Skeletal muscle tissue (tissue), 5 donors: ENCODE data around the gene SWSAP1. TPM values are rescaled to one million over a fixed set of nuclear protein-coding genes. Genes with fewer than 3 reads are reported as not detected.

Experiments used
- H3K27ac ChIP-seq: one replicate; pipeline ENCODE4 v1.7.0; 2013; ENCODE audit warnings: mild to moderate bottlenecking, low read depth, low read length, inconsistent platforms
- H3K27me3 ChIP-seq, 3 donors: one replicate each; pipeline ENCODE4 v1.7.0; 2013; ENCODE audit warnings: low read length in 3 of 3; ENCODE audit not compliant: control insufficient read depth in 3 of 3, insufficient read depth in 3 of 3
- H3K36me3 ChIP-seq, 3 donors: one replicate each; pipeline ENCODE4 v1.7.0; 2013; ENCODE audit warnings: low read length in 3 of 3; ENCODE audit not compliant: control insufficient read depth in 3 of 3, insufficient read depth in 3 of 3
- H3K4me1 ChIP-seq, 3 donors: one replicate each; pipeline ENCODE4 v1.7.0; 2013; ENCODE audit warnings: low read length in 3 of 3, mild to moderate bottlenecking in 3 of 3; ENCODE audit not compliant: control insufficient read depth in 3 of 3, insufficient read depth in 3 of 3
- H3K4me3 ChIP-seq, 3 donors: one replicate each; pipeline ENCODE4 v1.7.0; 2013; ENCODE audit warnings: low read length in 3 of 3
- H3K9ac ChIP-seq, 3 donors: one replicate each; pipeline ENCODE4 v1.7.0; 2013; ENCODE audit warnings: low read length in 3 of 3, mild to moderate bottlenecking in 3 of 3, moderate library complexity in 2 of 3, low read depth in 1 of 3
- H3K9me3 ChIP-seq, 3 donors: one replicate each; pipeline ENCODE4 v1.7.0; 2013; ENCODE audit warnings: low read length in 3 of 3; ENCODE audit not compliant: control insufficient read depth in 3 of 3
- small RNA-seq: library from RNA; depleted of rRNA; stranded (forward); fragments of <200 nt; gene quantifications from one replicate; pipeline ENCODE3, GENCODE V24; 2014
- total RNA-seq: library from RNA; depleted of rRNA; stranded (reverse); fragments of >200 nt; gene quantifications from one replicate; pipeline ENCODE4 v1.2.3, GENCODE V29; 2014
- donor health status: Osteomylitis.

SWSAP1 gene
- total RNA-seq, 1 donor from 2014 or later = 0.52 TPM

DNA sequence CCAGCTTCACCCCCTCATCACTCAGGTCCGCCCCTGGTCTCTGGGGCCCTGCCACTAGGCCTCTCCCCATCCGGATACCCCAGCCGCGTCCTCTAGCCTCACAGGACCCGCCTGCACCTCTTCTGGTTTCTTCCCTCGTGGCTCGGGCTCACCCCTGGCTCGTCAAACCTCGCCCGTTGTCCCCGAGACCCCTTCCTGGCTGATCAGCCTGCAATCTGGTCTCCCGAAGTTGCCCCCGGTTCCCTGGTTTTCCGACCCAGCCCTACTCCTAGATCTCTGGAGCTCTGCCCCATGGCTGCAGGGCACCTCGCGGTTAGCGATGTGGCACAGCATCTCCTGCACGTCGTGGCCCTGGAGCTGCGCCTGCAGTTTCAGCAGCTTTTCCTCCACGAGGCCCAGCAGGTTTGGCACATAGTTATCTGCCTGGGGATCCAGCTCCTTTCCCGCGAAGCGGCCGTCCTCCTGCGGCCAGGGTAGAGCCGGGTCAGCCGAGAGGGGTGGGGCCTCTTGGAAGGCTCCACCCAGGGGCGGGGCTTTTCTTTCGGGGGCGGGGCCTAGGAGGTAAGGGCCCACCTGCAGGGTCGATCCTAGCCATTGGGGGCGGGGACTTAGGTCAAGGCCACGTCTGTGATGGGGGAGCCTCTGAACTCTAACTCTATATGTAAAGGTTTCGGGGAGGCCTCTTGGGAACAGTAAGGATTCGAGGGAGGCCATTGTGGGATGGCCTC is 47.1 kb downstream of the SWSAP1 start:
- Histone ChIP-seq H3K4me1 (peaks cover 8 to 23% (median 16%) of the 10 kb centered on the region in 3 donors), H3K36me3 (no peaks in the 10 kb centered on the region), H3K4me3 (peak overlapping the region; percentile 26 to 54 (median 27)), H3K27ac (no peak overlapping the region), H3K9me3 (no peaks in the 10 kb centered on the region), H3K27me3 (peaks cover 50 to 64% (median 50%) of the 10 kb centered on the region in 3 donors), H3K9ac (peak overlapping the region in 1 of 3 donors; percentile 25)

DNA sequence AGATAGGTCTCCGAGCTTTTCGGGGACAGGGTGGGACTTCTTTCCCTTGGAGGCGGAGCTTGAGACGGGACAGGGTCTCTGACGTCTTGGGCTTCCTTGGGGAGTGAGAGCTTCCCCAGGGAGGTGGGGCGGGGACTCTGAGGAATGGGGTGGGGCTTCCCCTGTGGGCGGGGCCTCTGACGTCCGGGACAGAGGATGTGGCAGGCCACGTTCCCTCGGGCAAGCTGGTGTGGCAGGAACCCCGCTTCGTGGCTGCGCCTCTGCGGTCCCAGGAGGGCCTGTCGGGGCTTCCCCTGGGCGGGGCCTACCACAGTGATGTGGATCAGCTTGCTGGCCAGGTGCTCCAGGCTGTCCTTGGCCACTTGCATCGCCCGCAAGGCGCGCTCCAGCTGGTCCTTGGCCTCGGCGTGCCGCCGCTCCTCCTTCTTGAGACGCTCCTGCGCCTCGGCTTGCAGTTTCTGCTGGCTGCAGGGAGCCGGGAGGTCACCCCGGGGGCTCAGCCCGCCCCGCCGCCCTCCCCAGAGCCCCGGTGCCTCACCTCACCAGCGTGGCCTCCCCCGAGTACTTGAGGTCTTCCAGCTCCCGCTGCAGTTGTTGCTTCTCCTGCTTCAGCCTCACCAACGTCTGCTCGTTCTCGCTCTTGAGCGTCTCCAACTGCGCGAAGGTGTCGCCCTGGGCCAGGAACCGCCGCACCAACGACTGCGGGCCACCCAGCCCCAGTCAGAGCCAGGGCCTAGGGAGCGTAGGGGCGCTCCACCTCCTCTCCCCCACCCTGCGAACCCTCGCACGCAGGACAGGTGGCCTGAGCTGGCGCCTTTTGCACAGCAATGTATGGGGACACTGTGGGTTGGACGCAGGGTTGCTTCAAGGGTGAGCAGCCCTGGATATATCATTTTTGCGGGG is 47.9 kb downstream of the SWSAP1 start:
- Histone ChIP-seq H3K4me3 (peak overlapping the region in 1 of 3 donors; percentile 41), H3K36me3 (no peaks in the 10 kb centered on the region), H3K27me3 (peaks cover 45 to 60% (median 50%) of the 10 kb centered on the region in 3 donors), H3K27ac (no peak overlapping the region), H3K4me1 (peaks cover 8 to 23% (median 16%) of the 10 kb centered on the region in 3 donors), H3K9ac (peak overlapping the region in 1 of 3 donors; percentile 40), H3K9me3 (no peaks in the 10 kb centered on the region)

DNA sequence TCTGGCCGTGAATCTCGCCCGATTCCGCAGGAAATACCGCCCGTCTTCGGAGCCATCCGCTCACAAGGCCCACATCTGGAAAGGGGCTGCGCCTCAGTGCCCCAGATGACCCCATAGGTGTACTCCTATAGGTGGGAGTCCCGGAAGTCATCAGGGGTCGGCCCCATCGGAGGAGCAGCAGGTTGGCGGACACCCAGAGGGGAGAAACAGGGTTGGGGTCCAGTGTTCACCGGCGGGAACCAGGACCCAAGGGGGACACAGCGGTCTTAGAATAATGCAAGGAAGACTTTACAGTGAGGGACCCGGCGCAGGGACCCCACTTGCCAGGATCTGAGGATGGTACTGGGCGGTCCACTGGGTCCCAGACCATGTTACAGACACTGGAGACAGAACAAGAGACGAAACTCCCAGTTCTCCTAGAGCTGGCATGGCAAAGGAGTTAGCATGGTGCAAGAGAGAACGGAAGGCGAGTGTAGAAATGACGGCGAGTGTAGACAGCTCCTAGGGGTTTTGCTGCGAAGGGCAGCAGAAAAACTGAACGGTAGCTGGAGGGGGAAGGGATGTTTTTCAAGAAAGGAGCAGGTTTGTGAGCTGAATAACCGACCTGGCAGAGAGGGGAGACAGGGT is 48.8 kb downstream of the SWSAP1 start:
- H3K27me3 ChIP-seq = peaks cover 45 to 53% (median 50%) of the 10 kb centered on the region in 3 donors
- H3K4me1 ChIP-seq = peaks cover 8 to 23% (median 16%) of the 10 kb centered on the region in 3 donors

DNA sequence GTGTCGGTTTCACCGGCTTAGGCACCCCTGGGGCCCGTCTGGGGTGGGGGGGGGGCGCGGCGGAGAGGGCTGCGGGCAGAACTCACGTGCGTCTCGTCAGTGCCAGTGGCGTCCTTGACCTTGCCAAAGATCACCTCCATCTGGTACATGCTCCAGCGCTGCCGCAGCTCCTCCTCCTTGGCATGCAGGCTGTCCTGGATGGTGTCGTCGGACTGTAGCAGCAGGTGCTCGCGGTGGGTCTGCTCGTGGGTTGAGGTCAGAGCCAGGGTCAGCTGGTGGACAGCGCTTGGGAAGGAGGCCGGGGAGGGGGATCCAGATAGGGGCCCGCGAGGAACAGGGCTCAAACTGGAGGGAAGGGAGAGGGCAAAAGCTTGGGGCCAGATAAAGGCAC is 49.3 kb downstream of the SWSAP1 start:
- no peak overlapping the region for H3K27ac ChIP-seq
- no peak overlapping the region for H3K4me3 ChIP-seq
- no peaks in the 10 kb centered on the region for H3K9me3 ChIP-seq
- peaks cover 7 to 20% (median 16%) of the 10 kb centered on the region in 3 donors for H3K4me1 ChIP-seq
- H3K36me3 ChIP-seq = no peaks in the 10 kb centered on the region
- peaks cover 40 to 48% (median 46%) of the 10 kb centered on the region in 3 donors for H3K27me3 ChIP-seq
- no peak overlapping the region for H3K9ac ChIP-seq

More for the DNA sequence above, 48.8 kb downstream of the SWSAP1 start:
- H3K4me3 ChIP-seq = no peak overlapping the region
- H3K27ac ChIP-seq = no peak overlapping the region
- H3K9ac ChIP-seq = no peak overlapping the region
- no peaks in the 10 kb centered on the region for H3K36me3 ChIP-seq
- no peaks in the 10 kb centered on the region for H3K9me3 ChIP-seq

Small RNA genes within 50 kb of the gene (small RNA-seq; reads per million reads assigned to genes)
- gene RF00019 = not detected

Other genes starting within 250 kb of the SWSAP1 start
- gene SPC24, start 218.9 kb upstream of the SWSAP1 start, total RNA-seq = 12.0 TPM
- gene KANK2, start 177.1 kb upstream of the SWSAP1 start, total RNA-seq = 53.2 TPM
- 3.1 TPM for gene ANGPTL8, start 135.0 kb upstream of the SWSAP1 start, total RNA-seq
- 16.2 TPM for gene DOCK6, start 112.1 kb upstream of the SWSAP1 start, total RNA-seq
- not detected for gene TSPAN16, start 78.5 kb upstream of the SWSAP1 start, total RNA-seq
- 9.9 TPM for gene RAB3D, start 35.0 kb upstream of the SWSAP1 start, total RNA-seq
- gene TMEM205, start 28.4 kb upstream of the SWSAP1 start, total RNA-seq = 52.7 TPM
- 7.8 TPM for gene CCDC159, start 28.1 kb upstream of the SWSAP1 start, total RNA-seq
- 4.7 TPM for gene PLPPR2, start 19.2 kb upstream of the SWSAP1 start, total RNA-seq
- 2.1 TPM for gene EPOR, start 9.6 kb downstream of the SWSAP1 start, total RNA-seq
- not detected for gene RGL3, start 44.6 kb downstream of the SWSAP1 start, total RNA-seq
- not detected for gene ODAD3, start 60.5 kb downstream of the SWSAP1 start, total RNA-seq
- 67.8 TPM for gene PRKCSH, start 61.0 kb downstream of the SWSAP1 start, total RNA-seq
- gene ELAVL3, start 106.4 kb downstream of the SWSAP1 start, total RNA-seq = not detected
- gene ZNF653, start 131.2 kb downstream of the SWSAP1 start, total RNA-seq = 5.7 TPM
- gene ECSIT, start 154.5 kb downstream of the SWSAP1 start, total RNA-seq = 43.8 TPM
- 28.7 TPM for gene CNN1, start 164.2 kb downstream of the SWSAP1 start, total RNA-seq
- 16.2 TPM for gene ELOF1, start 184.6 kb downstream of the SWSAP1 start, total RNA-seq
- 3.7 TPM for gene ACP5, start 203.0 kb downstream of the SWSAP1 start, total RNA-seq
- 30.8 TPM for gene ZNF627, start 222.8 kb downstream of the SWSAP1 start, total RNA-seq